Hepatocyte (in vitro differentiated cells): ENCODE results near the gene TMED6. TPM values are rescaled to one million over a fixed set of nuclear protein-coding genes. Genes with fewer than 3 reads are reported as not detected.

Experiments
- DNase-seq: peaks from one replicate; pipeline ENCODE4 v3.0.0-alpha.2; 2016; ENCODE audit warnings: low spot score
- H2AFZ ChIP-seq: fragments of 200-600 bp; sonication (generic); 2 replicates; pipeline ENCODE4 v1.6.0; 2016; ENCODE audit warnings: antibody characterized with exemption, mild to moderate bottlenecking
- H3K27ac ChIP-seq: fragments of 200-600 bp; sonication (generic); 2 replicates; pipeline ENCODE4 v1.5.1; 2016; ENCODE audit warnings: mild to moderate bottlenecking
- H3K27me3 ChIP-seq: fragments of 200-600 bp; sonication (generic); 2 replicates; pipeline ENCODE4 v1.6.1; 2016
- H3K36me3 ChIP-seq: fragments of 200-600 bp; sonication (generic); replicated peaks from 2 replicates; pipeline ENCODE4 v1.5.1; 2016; ENCODE audit warnings: low read depth; ENCODE audit not compliant: insufficient read depth
- H3K4me1 ChIP-seq: fragments of 200-600 bp; sonication (generic); 2 replicates; pipeline ENCODE4 v1.5.1; 2016; ENCODE audit warnings: mild to moderate bottlenecking, moderate library complexity; ENCODE audit not compliant: insufficient read depth
- H3K4me2 ChIP-seq: fragments of 200-600 bp; sonication (generic); 2 replicates; pipeline ENCODE4 v1.6.0; 2016
- H3K4me3 ChIP-seq: fragments of 200-600 bp; sonication (generic); 2 replicates; pipeline ENCODE4 v1.5.1; 2016; ENCODE audit warnings: mild to moderate bottlenecking
- H3K79me2 ChIP-seq: fragments of 200-600 bp; sonication (generic); 2 replicates; pipeline ENCODE4 v1.6.0; 2017; ENCODE audit warnings: mild to moderate bottlenecking
- H3K9me2 ChIP-seq: fragments of 200-600 bp; sonication (generic); replicated peaks from 2 replicates; pipeline ENCODE4 v1.6.0; 2017; ENCODE audit warnings: mild to moderate bottlenecking; ENCODE audit not compliant: insufficient read depth
- H3K9me3 ChIP-seq: fragments of 200-600 bp; sonication (generic); 2 replicates; pipeline ENCODE4 v1.5.1; 2016; ENCODE audit warnings: low read depth, mild to moderate bottlenecking
- H4K20me1 ChIP-seq: fragments of 200-600 bp; sonication (generic); 2 replicates; pipeline ENCODE4 v1.6.0; 2016; ENCODE audit warnings: mild to moderate bottlenecking; ENCODE audit not compliant: insufficient read depth, poor library complexity, severe bottlenecking
- EZH2 ChIP-seq: fragments of 200-600 bp; sonication (generic); IDR thresholded peaks from 2 replicates; pipeline ENCODE4 v1.6.1; 2016; ENCODE audit warnings: antibody characterized with exemption, mild to moderate bottlenecking, borderline replicate concordance
- EZH2phosphoT487 ChIP-seq: fragments of 200-600 bp; sonication (generic); IDR thresholded peaks from one replicate; pipeline ENCODE4 v1.6.1; 2018; ENCODE audit warnings: antibody characterized with exemption, mild to moderate bottlenecking, low read depth, moderate library complexity; ENCODE audit not compliant: unreplicated experiment, severe bottlenecking
- WGBS: methylation state at CpG from one replicate; pipeline ENCODE4 v1.1.6; 2016; ENCODE audit warnings: low lambda C conversion rate; ENCODE audit errors: missing lambda C conversion rate; 5-methylcytosine and 5-hydroxymethylcytosine counted together
- polyA plus RNA-seq: library from polyadenylated mRNA; unstranded; fragments of >200 nt; fragmentation: Nextera tagmentation; extraction: Ambion mirVana; gene quantifications from 2 replicates; pipeline ENCODE4 v1.2.1, GENCODE V29; 2016
- total RNA-seq: library from RNA; depleted of rRNA; stranded (reverse); fragments of >200 nt; gene quantifications from 2 replicates; pipeline ENCODE4 v1.2.3, GENCODE V29; 2014
- TF ChIP-seq, protein P1 (sequence below): fragments of 200-600 bp; sonication (generic); IDR thresholded peaks from 2 replicates; pipeline ENCODE4 v1.5.1; 2016; ENCODE audit warnings: antibody characterized with exemption, mild to moderate bottlenecking; ENCODE audit not compliant: poor library complexity

TMED6 gene
- total and polyA plus RNA-seq, 2 experiments from 2014 or later = 1.9 to 4.3 TPM

DNA sequence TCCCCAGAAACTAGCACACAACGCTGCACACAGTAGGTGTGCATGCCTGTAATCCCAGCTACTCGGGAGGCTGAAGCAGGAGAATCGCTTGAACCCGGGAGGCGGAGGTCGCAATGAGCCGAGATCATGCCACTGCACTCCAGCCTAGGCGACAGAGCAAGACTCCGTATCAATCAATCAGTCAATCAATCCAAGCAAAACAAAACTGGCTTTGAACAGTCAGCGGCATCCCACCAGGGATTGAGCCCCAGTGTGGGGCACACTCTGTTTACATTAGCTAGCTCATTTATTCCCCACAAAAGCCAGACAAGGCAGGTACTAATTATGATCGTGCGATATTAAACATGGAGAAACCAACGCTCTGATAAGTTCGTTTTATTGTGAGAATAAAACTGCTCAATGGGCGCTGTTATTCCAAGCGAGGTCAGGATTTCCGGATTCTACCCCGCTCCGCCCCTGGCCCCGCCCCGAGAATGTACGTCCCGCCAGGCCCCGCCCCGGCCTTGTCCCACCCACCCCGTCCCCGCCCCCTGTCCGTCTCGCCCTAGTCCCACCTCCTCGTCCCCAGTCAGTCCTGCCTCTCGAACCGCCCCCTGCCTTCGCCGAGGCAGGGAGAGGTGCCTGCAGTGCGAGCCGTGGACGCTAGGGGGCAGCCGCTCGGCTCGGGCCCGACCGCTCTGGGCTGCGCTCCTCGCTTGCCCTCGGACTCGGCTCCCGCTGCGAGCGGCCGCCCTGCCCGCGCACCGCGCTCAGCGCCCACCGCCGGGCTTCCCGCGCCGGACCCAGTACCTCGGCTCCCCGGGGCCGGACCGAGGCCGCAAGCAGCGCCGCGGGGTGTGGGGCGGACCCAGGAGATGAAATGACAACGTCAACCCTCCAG, 40.7 kb downstream of the TMED6 start, which contains the start of gene VPS4A:
Gene VPS4A, plus strand, starts transcription at position 698 of the 880 bp plus-strand sequence. Its CDS starts 162 bp downstream, at position 860.
- peak; percentile 99 for DNase-seq
- Histone ChIP-seq H4K20me1 (peaks cover 14% of the 10 kb centered on the region), H3K36me3 (no peaks in the 10 kb centered on the region), H3K9me3 (no peaks in the 10 kb centered on the region), H3K4me2 (peak within 1 kb of the TSS; percentile 83), H3K27ac (peak within 1 kb of the TSS; percentile 87), H3K79me2 (peaks cover 42% of the 10 kb centered on the region), H3K27me3 (no peaks in the 10 kb centered on the region), H3K4me1 (peaks cover 8% of the 10 kb centered on the region), H3K9me2 (no peaks in the 10 kb centered on the region), H2AFZ (peak within 1 kb of the TSS; percentile 80), H3K4me3 (peak within 1 kb of the TSS; percentile 91)
- 16% methylated on average over 46 of the region's 70 CpGs for WGBS
- no peak for TF ChIP-seq EZH2
- TF ChIP-seq EZH2phosphoT487 = no peak
- TF ChIP-seq, protein P1, sequence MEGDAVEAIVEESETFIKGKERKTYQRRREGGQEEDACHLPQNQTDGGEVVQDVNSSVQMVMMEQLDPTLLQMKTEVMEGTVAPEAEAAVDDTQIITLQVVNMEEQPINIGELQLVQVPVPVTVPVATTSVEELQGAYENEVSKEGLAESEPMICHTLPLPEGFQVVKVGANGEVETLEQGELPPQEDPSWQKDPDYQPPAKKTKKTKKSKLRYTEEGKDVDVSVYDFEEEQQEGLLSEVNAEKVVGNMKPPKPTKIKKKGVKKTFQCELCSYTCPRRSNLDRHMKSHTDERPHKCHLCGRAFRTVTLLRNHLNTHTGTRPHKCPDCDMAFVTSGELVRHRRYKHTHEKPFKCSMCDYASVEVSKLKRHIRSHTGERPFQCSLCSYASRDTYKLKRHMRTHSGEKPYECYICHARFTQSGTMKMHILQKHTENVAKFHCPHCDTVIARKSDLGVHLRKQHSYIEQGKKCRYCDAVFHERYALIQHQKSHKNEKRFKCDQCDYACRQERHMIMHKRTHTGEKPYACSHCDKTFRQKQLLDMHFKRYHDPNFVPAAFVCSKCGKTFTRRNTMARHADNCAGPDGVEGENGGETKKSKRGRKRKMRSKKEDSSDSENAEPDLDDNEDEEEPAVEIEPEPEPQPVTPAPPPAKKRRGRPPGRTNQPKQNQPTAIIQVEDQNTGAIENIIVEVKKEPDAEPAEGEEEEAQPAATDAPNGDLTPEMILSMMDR = peak; percentile 95

DNA sequence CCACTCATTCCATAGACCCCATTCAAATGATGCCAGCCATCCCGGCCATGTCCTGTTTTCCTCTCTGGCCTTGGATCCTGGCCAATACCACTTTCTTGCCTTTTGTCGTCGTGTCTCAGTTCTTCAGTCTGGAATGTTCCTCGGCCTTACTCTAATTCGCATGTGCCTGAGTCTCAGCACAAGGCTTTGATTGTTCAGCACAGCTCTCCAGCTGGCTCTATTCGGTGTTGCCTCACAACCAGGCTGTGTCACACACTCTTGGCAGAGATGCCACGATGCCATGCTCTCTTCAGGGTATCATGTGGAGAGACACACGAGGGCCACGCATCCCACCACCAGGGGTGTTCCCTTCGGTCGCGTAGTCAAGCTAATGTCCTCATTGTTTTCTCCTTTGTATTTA, 42.3 kb downstream of the TMED6 start:
- Histone ChIP-seq H2AFZ (no peak overlapping the region), H3K36me3 (no peaks in the 10 kb centered on the region), H3K4me1 (peaks cover 8% of the 10 kb centered on the region), H3K9me2 (no peaks in the 10 kb centered on the region), H3K4me2 (no peak overlapping the region), H3K27me3 (no peaks in the 10 kb centered on the region), H3K79me2 (peaks cover 28% of the 10 kb centered on the region), H4K20me1 (peaks cover 14% of the 10 kb centered on the region), H3K4me3 (no peak overlapping the region), H3K27ac (no peak overlapping the region), H3K9me3 (no peaks in the 10 kb centered on the region)
- DNase-seq = no peak
- no peak for TF ChIP-seq EZH2phosphoT487
- TF ChIP-seq EZH2 = no peak
- TF ChIP-seq, protein P1 = no peak
- 97% methylated on average over 12 of the region's 12 CpGs for WGBS

DNA sequence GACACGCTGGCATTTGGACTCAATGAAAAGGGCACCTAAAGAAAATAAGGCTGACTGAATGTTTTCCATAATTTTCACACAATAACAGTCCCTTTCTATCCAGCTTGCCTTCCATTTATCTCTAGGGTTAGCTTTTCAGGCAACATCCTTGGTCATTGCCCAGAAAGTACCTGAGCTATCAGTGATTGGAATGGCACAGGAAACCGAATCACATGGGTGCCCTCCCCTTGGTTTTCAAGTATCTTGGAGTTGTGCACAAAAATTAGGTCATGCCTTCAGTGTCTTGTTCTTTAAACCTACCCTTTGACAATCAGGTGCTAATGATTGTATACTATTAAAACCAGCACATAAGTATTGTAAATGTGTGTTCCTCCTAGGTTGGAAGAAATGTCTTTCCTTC, 43.7 kb downstream of the TMED6 start:
- no peak for TF ChIP-seq EZH2phosphoT487
- TF ChIP-seq EZH2 = no peak
- TF ChIP-seq, protein P1 = no peak
- H3K4me1 ChIP-seq = peaks cover 7% of the 10 kb centered on the region
- H3K9me3 ChIP-seq = no peaks in the 10 kb centered on the region
- peaks cover 9% of the 10 kb centered on the region for H4K20me1 ChIP-seq
- H3K36me3 ChIP-seq = no peaks in the 10 kb centered on the region
- peaks cover 13% of the 10 kb centered on the region for H3K79me2 ChIP-seq
- no peak for DNase-seq
- H3K27me3 ChIP-seq = no peaks in the 10 kb centered on the region
- WGBS = 97% methylated on average over 2 of the region's 2 CpGs
- H3K27ac ChIP-seq = no peak overlapping the region
- H2AFZ ChIP-seq = no peak overlapping the region
- H3K4me3 ChIP-seq = no peak overlapping the region
- no peaks in the 10 kb centered on the region for H3K9me2 ChIP-seq
- no peak overlapping the region for H3K4me2 ChIP-seq
